Lower lobe of right lung (tissue), 2 donors: Measurements from ENCODE around the gene BCLAF1. TPM values are rescaled to one million over a fixed set of nuclear protein-coding genes. Genes with fewer than 3 reads are reported as not detected.

ENCODE experiments used
- ATAC-seq, 2 donors: fragments of 200-7000 bp; cut with Tn5 transposase; one replicate each; pipeline ENCODE4 v1.9.1; 2020 to 2022; ENCODE audit warnings: mild to moderate bottlenecking in 2 of 2, moderate library complexity in 2 of 2
- DNase-seq: peaks from one replicate; pipeline ENCODE4 v3.0.0-alpha.2; 2020
- H3K27ac ChIP-seq: fragments of 200-600 bp; one replicate; pipeline ENCODE4 v1.8.0; 2022
- H3K27me3 ChIP-seq: fragments of 200-600 bp; one replicate; pipeline ENCODE4 v1.8.0; 2022; ENCODE audit warnings: low read depth
- H3K36me3 ChIP-seq: fragments of 200-600 bp; one replicate; pipeline ENCODE4 v1.8.0; 2022; ENCODE audit warnings: mild to moderate bottlenecking
- H3K4me1 ChIP-seq: fragments of 200-600 bp; one replicate; pipeline ENCODE4 v1.8.0; 2022
- H3K4me3 ChIP-seq: fragments of 200-600 bp; one replicate; pipeline ENCODE4 v1.8.0; 2022; ENCODE audit warnings: mild to moderate bottlenecking
- H3K9me3 ChIP-seq: fragments of 200-600 bp; one replicate; pipeline ENCODE4 v1.8.0; 2022
- intact Hi-C: fragments of 100-400 bp; cut with DNase I; formaldehyde crosslinking; loops from one replicate; pipeline ENCODE4 v1.11.0; 2022
- long read RNA-seq: library from polyadenylated mRNA; unstranded; transcript quantifications from one replicate; pipeline ENCODE4 v2.0.0, GENCODE V29; 2021
- total RNA-seq: library from RNA; stranded (reverse); fragmentation: NEBNext Ultra II Directional; extraction: Animal tissue kit (Norgen Biotek cat#: 25700); gene quantifications from one replicate; pipeline ENCODE4 v1.2.1, GENCODE V29; 2021
- TF ChIP-seq, protein P1 (sequence below): fragments of 200-600 bp; IDR thresholded peaks from one replicate; pipeline ENCODE4 v1.8.0; 2022; ENCODE audit warnings: antibody characterized with exemption, mild to moderate bottlenecking
- donor health status: DM: no; HTN: yes; CAD: no; lungs with severe emphysema.

The BCLAF1 gene, protein sequence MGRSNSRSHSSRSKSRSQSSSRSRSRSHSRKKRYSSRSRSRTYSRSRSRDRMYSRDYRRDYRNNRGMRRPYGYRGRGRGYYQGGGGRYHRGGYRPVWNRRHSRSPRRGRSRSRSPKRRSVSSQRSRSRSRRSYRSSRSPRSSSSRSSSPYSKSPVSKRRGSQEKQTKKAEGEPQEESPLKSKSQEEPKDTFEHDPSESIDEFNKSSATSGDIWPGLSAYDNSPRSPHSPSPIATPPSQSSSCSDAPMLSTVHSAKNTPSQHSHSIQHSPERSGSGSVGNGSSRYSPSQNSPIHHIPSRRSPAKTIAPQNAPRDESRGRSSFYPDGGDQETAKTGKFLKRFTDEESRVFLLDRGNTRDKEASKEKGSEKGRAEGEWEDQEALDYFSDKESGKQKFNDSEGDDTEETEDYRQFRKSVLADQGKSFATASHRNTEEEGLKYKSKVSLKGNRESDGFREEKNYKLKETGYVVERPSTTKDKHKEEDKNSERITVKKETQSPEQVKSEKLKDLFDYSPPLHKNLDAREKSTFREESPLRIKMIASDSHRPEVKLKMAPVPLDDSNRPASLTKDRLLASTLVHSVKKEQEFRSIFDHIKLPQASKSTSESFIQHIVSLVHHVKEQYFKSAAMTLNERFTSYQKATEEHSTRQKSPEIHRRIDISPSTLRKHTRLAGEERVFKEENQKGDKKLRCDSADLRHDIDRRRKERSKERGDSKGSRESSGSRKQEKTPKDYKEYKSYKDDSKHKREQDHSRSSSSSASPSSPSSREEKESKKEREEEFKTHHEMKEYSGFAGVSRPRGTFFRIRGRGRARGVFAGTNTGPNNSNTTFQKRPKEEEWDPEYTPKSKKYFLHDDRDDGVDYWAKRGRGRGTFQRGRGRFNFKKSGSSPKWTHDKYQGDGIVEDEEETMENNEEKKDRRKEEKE
- total RNA-seq = 132 TPM
- long read RNA-seq, full-length matches to known transcripts = 30 of 80 reads
- long read RNA-seq, partial matches to known transcripts = 41 of 80 reads
- long read RNA-seq, other reads (novel, unspliced or antisense) = 9 of 80 reads

DNA sequence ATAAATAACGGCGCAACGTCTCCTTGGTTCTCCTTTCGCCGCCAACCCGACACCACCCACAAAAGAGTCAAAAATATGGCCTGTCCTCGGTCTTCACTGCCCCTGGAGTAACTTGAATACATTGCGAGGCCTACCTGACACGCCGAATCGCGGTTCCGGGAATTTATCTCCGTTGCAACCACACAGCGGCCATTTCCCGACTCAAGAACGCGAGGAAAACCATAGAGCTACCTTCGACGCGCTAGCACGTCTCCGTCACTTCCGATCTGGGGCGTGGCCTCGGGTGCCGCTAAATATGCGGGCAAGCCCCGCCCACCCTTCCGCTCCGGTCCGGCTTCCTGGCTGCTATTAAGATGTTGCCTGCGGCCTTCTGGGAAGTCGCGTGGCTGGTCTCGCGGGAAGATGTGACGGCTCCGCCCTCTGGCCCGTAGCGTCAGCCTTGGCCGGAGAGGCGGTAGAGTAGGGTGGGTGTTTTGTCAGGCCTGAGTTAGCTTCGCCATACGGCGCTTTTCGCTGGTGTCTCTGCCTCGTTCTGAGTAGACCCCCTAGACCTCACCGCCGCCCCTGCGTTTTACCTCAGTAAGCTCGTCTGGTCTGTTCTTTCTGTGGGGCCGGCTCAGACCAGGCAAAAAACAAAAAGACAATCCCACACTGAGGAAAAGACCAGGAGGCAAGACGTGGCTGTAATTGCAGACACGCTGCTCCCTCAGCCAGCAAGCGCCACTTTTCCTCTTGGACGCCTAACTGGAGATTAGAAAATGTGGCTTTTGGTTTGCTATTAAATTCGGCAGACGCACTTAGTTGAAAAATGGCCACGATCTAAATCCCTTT lies at the start of gene BCLAF1:
Gene BCLAF1 (minus strand): TSS at position 268 of the 831 bp plus-strand sequence. CDS start 9,980 bp downstream, outside the sequence.
- Histone ChIP-seq H3K36me3 (no peaks in the 10 kb centered on the region), H3K27me3 (no peaks in the 10 kb centered on the region), H3K9me3 (no peaks in the 10 kb centered on the region), H3K4me1 (peaks cover 46% of the 10 kb centered on the region), H3K4me3 (peak within 1 kb of the TSS; percentile 74), H3K27ac (peak within 1 kb of the TSS; percentile 100)
- DNase-seq (peak; percentile 100), ATAC-seq (peak; percentile 95 to 98)
- TF ChIP-seq, protein P1, sequence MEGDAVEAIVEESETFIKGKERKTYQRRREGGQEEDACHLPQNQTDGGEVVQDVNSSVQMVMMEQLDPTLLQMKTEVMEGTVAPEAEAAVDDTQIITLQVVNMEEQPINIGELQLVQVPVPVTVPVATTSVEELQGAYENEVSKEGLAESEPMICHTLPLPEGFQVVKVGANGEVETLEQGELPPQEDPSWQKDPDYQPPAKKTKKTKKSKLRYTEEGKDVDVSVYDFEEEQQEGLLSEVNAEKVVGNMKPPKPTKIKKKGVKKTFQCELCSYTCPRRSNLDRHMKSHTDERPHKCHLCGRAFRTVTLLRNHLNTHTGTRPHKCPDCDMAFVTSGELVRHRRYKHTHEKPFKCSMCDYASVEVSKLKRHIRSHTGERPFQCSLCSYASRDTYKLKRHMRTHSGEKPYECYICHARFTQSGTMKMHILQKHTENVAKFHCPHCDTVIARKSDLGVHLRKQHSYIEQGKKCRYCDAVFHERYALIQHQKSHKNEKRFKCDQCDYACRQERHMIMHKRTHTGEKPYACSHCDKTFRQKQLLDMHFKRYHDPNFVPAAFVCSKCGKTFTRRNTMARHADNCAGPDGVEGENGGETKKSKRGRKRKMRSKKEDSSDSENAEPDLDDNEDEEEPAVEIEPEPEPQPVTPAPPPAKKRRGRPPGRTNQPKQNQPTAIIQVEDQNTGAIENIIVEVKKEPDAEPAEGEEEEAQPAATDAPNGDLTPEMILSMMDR = no peak
- intact Hi-C loops = no loop called here

DNA sequence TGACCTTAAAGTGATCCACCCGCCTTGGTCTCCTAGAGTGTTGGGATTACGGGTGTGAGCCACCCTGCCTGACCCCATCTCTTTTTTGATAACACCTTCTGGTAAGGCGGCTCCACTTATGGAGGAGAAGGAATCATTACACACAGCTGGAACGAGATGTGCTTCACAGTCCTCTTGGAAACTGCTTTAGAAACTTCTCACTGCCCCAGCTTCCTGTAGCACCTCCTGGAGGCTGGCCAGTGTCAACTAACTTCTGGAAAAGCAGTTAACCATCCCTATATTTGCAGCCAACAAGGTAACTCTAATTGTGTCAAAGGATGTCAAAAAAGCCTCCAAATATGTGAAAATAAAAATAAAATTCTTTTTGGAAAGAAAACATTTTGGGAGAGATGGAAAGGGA lies 48.8 kb upstream of the BCLAF1 start:
- no peak for DNase-seq

DNA sequence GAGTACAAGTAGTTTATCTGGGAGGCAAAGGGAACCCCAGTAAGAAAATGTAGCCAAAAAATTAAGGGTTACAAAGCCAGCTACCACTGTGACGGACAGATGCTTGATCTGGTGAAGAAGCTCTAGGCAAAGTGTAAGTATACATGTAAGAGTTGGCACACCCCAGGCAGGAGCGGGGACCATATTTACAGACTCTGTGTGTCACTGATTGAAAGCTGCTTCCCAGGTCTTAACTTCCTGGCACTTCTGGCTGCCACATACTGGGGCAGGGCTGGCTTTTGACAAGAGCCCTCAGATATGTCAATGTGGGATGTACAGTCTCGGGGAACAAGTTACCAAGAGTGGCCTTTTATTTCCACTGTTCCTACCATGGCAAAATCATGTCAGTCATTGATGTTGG lies 48.0 kb upstream of the BCLAF1 start:
- intact Hi-C loops = no loop called here
- no peak overlapping the region for H3K4me3 ChIP-seq
- ATAC-seq = no peak
- H3K9me3 ChIP-seq = no peaks in the 10 kb centered on the region
- no peak overlapping the region for H3K27ac ChIP-seq
- no peak for DNase-seq
- TF ChIP-seq, protein P1 = no peak
- no peaks in the 10 kb centered on the region for H3K36me3 ChIP-seq
- no peaks in the 10 kb centered on the region for H3K27me3 ChIP-seq
- H3K4me1 ChIP-seq = no peaks in the 10 kb centered on the region

More for the DNA sequence above, 48.8 kb upstream of the BCLAF1 start:
- ATAC-seq = peak in 1 of 2 donors; percentile 50
- no peaks in the 10 kb centered on the region for H3K9me3 ChIP-seq
- no peaks in the 10 kb centered on the region for H3K4me1 ChIP-seq
- intact Hi-C loops = no loop called here
- no peaks in the 10 kb centered on the region for H3K36me3 ChIP-seq
- TF ChIP-seq, protein P1 = no peak
- no peak overlapping the region for H3K27ac ChIP-seq
- no peaks in the 10 kb centered on the region for H3K27me3 ChIP-seq
- H3K4me3 ChIP-seq = no peak overlapping the region

DNA sequence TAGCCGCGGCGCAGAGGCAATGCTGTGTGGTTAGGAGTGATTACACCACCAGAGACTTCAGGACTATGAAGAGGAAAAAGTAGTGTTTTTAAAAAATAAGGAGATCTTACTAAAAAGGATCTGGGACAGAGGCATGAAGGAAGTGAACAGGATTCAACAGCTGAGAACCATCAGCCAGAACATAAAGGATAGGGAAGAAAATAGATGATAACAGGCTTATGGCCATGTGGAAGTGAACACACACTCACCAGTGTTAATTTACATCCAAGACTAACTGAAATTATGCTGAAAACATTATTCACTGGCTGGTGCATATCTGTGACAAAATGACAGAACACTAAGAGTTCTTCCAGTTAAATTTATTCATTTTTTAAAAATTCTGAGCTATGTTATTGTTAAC lies 47.5 kb upstream of the BCLAF1 start:
- no peaks in the 10 kb centered on the region for H3K9me3 ChIP-seq
- H3K36me3 ChIP-seq = no peaks in the 10 kb centered on the region
- no peaks in the 10 kb centered on the region for H3K27me3 ChIP-seq
- no peak overlapping the region for H3K27ac ChIP-seq
- TF ChIP-seq, protein P1 = no peak
- DNase-seq (no peak), ATAC-seq (no peak)
- intact Hi-C loops = no loop called here
- no peaks in the 10 kb centered on the region for H3K4me1 ChIP-seq
- H3K4me3 ChIP-seq = no peak overlapping the region
